Brain pericyte (primary cell): ENCODE results near the gene TVP23A.
"Not testable (repeated sequence)": the region's sequence is repeated elsewhere in the genome, so short reads cannot be mapped to it uniquely, and the experiment has no call there.

Experiments
- DNase-seq: peaks from one replicate; pipeline ENCODE4 v3.0.0-alpha.2; 2012; ENCODE audit warnings: low read depth, low spot score

TVP23A gene

DNA sequence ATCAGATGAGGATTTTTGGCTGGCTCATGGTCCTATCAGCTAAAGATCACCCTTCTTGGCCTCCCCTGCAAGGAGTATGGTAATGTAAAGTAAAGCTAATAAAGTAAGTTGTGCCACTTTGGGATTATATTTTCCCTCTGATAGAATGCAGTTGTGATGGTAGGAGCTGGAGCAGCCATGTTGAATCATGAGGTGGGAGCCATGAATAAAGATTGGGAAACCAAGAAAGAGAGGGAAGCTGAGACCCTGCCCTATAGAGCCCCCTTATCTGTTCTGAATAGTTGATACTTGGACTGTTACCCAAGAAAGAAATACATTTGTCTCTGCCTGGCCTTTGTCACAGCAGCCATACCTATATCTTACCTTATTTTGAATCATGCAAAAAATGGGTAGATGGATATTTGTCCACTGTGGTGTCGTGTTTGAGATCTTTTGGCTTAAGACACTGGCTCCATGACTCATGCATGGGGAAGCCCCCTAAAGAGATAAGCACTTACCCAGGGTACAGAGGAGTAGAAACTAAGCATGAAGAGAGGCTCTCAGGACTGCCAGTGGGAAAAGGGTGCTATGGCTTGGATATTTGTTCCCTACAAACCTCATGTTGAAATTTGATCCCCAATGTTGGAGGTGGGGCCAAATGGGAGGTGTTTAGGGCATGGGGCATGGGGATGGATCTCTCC, 17.7 kb upstream of the TVP23A start:
- no peak for DNase-seq

DNA sequence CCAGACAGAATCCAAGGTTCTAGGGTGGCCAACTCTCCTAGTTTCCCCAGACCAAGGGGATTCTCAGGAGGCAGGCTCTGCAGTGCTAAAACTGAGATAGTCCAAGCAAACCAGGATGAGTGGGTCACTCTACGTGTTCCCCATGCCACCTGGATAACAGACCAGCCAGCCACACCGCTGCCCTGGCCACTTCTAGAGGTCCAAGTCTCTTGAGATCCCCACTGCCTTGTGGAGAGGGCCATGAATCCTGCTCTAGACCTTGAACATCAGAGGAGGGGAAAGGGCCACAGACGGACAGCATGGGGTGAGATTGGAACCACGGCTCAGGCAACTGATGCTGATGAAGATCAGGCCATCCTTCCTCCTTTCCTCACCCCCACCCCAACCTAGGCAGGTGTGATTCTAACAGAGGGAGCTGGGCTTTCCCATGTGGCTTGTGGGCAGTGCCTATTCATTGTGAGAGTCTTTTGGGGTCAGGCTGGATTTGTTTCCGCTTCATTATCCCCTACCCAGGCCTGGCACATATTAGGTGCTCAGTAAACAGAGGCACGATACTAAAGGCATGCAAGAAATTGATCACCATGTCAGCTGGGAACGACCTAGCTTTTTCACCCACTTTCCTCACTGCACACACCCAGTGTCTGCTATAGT, 16.8 kb upstream of the TVP23A start:
- DNase-seq = no peak

DNA sequence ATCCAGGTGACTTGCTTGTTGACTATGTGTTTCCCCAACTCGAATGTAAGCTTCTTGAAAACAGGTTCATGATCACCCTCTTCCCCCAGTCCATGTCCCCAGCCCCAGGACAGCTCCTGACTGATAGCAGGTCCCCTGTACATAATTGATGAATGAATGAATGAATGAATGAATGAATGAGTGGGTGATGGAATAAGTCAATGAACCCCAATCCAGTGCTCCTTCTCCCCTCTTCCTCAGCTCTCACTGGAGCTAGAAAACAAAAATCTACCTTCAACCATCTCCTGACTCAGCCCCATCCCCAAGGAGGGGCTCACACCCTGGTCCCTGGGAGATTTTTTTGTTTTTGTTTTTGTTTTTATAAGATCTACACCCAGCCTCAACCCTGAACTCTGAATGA, 16.2 kb upstream of the TVP23A start:
- DNase-seq = no peak

DNA sequence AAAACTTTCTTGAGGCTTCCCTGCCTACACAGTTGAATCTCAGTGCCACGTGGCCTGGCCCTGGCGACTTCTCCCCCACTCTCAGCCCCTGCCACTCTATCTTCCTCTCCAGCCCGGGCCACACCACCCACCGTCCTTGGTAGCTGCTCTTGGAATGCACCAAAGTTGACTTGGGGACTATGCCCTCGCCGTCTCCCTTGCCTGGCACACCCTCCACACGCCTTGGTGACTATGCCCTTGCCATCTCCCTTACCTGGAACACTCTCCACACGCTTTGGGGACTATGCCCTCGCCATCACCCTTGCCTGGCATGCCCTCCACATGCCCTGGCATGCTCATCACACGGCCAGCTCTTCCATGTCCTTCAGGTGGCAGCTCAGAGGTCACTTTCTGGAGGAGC, 15.5 kb upstream of the TVP23A start:
- no peak for DNase-seq

DNA sequence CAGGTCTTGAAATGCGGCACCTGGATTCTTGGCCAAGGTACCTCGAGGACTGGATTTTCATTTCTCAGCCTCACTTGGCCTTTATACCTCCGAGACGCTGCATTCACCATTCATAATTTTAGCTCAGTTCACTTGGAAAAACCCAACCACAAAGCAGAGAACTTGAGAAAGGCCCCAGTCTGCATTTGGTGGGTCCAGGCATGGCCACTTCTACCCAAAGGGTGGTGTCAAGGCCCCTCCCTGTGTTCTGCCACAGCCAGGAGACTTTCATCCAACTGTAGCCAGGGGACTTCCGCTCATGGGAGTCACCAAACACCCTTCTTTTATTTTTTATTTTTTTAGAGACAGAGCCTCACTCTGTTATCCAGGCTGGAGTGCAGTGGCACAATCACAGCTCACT, 14.7 kb upstream of the TVP23A start:
- DNase-seq = no peak

DNA sequence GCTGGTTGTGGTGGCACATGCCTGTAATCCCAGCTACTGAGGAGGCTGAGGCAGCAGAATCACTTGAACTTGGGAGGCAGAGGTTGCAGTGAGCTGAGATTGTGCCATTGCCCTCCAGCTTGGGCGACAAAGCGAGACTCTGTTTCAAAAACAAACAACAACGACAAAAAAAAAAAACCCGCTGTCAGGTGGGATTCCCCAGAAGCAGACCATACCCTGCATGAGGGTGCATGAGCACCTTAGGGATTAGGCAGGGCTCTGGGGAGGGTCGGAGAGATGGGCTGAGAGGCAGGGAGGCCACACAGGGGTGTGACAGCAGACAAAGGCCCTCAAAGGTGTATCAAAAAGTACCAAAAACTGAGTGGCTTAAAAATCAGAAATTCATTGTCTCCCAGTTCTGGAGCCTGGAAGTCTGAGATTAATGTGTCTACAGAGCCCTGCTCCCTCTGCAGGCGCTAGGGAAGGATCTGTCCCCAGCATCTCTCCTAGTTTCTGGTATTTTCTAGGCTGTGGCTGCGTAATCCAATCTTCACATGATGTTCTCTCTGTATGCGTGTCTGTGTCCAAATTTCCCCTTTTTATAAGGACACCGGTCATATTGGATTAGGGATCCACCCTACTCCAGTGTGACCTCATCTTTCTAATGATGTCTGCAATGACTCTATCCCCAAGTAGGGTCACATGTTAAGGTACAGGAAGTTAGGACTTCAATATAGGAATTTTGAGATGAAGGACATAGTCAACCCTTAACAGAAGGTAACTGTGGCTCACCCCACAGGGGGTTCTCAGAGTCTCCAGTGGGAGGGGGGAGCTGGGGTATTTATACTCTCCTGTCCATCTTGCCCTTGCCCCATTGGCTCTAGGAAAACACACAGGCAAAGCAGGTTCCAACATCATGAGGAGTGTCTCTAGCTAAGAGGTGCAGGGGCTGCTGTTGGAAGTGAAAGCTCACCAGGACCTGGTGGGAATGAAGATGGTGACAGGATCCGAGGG, 13.6 kb upstream of the TVP23A start:
- no peak for DNase-seq

DNA sequence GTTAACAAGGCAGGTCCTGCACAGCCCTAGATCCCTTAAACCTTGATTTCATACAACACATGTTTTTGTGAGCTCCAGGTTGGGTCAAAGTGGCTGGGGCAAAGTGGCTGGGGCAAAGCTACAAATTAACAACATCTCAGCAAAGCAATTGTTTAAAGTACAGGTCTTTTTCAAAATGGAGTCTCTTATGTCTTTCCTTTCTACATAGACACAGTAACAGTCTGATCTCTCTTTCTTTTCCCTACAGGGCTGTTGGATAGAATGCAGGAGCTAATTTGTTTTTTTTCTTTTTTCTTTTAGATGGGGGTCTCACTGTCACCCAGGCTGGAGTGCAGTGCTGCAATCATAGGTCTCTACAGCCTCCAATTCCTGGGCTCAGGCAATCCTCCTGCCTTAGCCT, 11.6 kb upstream of the TVP23A start:
- DNase-seq = not testable (repeated sequence)

DNA sequence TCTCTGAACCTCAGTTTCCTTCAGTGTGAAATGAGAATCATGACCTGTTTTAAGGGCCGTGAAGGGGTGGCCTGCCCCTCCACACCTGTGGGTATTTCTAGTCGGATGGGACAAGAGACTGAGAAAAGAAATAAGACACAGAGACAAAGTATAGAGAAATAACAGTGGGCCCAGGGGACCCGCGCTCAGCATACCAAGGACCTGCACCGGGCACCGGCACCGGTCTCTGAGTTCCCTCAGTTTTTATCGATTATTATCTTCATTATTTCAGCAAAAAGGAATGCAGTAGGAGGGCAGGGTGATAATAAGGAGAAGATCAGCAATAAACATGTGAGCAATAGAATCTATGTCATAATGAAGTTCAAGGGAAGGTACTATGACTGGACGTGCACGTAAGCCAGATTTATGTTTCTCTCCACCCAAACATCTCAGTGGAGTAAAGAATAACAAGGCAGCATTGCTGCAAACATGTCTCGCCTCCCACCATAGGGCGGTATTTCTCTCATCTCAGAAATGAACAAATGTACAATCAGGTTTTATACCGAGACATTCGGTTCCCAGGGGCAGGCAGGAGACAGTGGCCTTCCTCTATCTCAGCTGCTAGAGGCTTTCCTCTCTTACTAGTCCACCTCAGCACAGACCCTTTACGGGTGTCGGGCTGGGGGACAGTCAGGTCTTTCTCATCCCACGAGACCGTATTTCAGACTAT, 10.9 kb upstream of the TVP23A start:
- DNase-seq = not testable (repeated sequence)

DNA sequence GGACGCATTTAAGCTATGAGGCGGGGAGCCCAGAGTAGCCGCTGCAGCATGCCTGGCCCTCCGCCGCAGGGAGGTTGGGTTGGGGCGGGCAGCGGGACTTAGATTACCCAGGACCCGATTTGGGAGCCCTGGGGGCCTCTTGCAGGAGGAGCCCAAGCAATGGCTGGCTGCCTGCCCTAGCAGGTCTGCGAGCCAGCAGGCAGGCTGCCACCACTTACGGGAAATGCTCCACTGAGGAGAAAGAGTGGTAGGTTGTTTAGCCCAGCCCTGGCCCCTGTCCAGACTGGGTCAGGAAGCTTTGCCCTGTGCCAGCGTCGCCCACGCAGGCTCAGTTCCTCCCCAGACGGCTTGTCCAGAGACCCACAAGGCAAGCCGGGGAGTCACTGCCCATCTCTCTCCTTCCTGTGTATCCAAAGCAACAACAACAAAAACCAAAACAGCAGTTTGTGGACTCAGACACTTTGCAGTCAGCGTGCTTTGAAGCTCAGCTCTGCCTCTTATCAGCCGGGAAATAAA, 10.3 kb upstream of the TVP23A start:
- DNase-seq = no peak

DNA sequence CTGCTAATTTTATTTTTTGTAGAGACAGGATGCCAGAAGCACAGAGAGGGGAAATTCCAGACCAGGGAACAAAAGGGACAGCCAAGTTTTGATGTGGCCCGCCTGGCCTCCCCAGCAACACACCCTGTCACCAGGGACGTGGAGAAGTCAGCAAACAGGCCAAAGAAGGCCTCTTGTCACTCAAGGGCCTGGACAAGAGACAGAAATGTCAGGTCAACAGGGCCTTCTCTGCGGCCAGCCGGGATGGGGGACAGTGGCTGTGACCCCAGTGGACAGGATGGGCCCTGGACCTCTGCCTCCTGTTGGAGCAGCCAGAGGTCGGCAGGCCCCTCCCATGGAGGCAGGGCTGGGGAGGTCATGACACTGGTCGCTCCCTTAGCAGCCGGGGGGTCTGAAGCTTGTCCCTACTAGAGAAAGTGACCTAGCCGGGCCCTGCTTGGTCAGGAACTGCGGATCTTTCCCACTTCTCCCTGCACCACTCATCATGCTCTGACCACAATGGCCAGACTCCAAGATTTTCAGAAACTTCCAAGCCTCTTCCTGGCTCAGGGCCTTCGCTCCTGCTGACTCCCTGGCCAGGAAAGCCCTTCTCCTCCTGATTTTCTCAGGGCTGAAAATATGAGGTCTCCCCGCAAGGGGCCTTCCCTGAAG, 9.2 kb upstream of the TVP23A start:
- DNase-seq = no peak

DNA sequence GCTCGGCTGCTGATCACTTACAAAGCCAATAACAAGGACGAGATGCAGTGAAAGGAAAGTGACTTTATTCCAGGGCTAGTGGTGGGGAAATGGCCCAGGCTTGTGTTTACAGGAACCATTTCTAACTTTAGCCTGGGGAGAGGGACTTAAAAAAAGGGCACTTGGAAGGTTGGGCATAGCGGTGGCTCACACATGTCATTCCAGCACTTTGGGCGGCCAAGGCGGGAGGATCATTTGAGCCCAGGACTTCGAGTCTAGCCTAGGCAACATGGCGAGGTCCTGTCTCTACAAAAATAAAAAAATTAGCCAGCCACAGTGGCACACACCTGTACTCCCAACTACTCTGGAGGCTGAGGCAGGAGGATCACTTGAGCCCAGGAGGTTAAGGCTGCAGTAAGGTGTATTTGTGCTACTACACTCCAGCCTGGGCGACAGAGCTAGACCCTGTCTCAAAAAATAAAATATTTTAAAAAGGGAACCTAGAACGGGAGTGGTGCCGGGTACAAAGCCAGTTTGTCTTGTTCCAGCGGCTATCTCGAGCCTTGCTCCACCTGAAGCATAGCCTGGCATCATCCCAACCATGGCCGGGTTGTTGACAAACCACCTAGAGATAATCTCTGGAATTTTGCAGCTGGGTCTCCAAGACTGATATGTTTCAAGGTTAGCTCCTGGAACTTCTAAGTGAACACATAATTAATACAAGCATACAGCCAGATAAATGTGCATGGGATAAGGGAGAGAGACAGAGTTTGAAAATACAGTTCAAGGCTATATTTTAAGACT, 5.7 kb upstream of the TVP23A start:
- no peak for DNase-seq

DNA sequence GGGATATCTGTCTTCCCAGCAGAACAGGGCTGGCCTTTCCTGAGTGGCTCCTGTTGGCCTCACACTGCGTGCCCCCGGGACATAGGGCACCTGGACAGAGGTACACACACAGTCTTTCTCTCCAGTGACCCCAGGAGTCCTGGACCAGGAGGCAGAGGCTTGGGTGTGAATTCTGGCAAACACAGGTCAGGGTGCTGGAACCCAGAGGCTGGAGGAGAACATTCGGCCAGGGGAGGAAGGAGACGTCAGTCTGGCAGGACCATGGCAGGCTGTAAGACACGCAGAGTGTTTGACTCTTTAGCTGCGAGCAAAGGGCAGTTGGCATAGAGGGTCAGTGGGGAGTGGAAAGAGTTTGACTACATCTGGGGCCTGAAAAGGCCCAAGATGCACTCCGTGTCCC, 4.1 kb upstream of the TVP23A start:
- no peak for DNase-seq

DNA sequence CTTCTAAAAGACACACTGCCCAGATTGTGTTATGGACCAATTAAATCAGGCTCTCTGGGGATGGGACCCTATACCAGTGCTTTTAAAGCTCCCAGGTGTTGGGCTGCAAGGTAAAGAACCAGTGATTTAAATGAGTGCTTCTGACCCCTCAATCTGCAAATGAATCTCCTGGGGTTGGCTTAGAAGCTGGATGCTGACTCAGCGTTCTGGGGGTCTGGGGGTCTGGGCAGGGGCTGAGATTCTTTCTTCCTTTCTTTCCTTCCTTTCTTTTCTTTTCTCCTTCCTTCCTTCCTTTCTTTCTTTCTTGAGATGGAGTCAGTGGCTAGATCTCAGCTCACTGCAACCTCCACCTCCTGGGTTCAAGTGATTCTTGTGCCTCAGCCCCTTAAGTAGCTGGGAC, 2.0 kb upstream of the TVP23A start:
- no peak for DNase-seq

DNA sequence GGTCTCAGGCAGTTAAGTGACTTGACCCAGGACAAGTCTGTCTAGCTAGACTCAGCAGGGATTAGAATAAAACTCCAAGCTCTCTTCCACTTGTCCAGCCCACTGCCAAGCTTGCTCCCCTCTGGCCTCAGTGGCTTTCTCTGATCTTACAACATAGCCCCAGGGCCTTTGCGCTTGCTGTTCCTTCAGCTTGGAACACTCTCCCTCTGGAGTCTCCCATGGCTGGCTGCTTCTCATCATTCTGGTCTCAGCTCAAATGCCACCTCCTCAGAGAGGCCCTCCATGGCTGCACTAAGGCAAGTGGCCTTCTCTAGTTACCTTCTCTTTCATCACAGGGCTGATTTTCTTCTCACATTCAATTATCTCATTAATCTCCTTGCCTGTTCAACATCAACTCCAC, 1.1 kb downstream of the TVP23A start:
- no peak for DNase-seq

DNA sequence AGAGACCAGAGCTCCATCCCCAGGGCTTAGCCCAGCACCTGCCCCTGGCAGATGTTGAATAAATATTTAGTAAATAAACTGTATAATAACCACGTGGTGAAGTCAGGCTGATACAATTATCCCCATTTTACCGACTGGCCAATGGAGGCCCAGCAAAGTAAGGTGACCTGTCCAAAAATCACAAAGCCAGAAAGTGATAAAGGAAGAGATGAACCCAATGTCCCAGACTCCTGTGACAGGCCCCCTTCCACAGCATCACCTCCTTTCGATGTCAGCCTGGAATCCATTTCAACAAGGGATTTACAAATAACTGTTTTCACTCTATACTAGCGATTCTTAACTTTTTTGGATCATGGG, 5.5 kb downstream of the TVP23A start:
- no peak for DNase-seq

DNA sequence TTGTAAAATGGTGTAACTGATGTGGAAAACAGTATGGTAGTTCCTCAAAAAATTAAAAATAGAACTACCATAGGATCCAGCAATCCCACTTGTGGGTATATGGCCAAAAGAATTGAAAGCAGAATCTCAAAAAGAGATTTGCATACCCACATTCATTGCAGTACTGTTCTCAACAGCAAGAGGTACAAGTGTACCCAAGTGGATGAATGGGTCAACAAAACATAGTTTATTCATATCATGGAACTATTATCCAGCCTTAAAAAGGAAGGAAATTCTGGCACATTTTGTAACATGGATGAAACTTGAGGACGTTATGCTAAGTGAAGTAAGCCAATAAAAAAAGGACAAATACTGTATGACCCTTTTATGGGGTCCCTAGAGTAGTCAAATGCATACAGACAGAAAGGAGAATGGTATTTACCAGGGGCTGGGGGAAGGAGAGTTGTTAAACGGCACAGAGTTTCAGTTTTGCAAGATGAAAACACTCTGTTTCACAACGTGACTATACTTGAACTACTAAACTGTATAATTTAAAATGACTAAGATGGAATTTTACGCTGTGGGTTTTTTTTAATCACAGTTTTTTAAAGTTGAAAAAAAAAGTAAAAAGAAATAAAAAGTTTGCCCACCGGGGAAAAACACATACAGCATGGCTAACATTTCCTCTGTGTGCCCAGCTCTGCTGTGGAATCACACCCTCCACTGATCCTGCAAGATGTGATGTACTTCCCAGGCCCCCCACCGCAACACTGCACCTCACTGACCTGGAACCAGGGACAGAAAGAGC, 6.1 kb downstream of the TVP23A start:
- no peak for DNase-seq

DNA sequence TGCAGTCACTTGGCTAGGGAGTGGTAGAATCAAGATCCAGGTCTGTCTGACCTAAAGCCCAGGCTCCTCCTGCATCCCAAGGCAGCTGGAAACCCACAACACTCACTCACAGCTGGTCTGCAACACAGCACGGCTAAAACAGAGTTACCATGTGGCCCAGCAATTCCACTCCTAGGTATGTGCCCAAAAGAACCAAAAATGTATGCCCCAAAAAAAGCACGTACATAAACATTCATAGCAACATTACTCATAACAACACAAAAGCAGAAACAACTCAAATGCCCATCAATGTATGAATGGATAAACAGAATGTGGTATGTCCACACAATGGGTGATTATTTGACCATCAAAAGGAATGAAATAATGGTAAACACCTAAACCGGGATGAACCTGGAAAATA, 8.9 kb downstream of the TVP23A start:
- no peak for DNase-seq

DNA sequence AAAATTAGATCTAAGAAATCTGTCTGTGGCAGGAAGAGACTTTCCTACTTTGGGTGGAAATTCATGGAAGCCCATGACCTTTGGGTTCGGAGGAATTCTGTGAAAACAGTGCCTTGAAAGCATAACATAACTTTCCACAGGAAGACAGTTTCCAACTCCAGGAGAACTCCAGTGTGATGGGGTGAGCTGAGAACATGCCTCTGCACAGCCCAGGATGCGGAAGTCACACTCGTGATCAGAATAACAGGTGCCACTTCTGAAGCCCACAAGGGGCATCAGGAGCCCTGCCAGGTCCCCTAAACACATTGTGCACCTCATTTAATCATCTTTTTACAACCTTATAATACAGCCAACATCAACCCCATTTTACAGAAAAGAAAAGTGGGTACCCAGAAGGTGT, 9.7 kb downstream of the TVP23A start:
- DNase-seq = no peak

DNA sequence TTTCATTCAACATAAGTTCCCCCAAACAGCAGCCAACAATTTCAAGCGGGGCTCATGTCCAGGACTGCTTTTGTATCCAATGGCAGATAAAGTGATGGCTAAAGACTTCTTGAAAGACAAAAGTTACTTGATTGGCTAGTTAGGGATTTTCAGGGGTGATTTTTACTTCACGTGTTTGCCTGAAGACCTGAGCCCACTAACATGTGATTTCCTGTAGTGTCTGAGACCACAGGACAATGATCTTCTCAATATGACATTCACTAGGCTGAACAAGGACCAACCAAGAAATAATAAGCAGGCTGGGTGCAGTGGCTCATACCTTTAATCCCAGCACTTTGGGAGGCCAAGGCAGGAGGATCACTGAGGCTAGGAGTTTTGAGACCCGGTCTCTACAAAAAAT, 10.4 kb downstream of the TVP23A start:
- DNase-seq = no peak

DNA sequence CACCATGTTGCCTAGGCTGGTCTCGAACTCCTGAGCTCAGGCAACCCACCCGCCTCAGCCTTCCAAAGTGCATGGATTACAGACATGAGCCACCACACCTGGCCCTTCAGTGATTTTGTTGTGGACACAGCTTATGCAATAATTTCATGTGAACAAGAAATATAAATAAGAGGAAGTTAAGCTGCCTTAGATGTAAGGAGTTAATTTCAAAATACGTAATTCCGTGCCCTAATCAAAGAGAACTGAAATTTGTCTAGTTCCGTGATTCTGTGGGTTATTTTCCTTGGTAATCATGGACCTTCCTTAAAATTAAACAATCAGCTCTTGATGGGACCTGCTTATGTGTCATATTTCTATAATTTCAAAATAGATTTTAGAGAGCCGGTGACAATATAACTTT, 11.9 kb downstream of the TVP23A start:
- DNase-seq = no peak
